ENCODE data around the gene HMOX1. TPM values are rescaled to one million over a fixed set of nuclear protein-coding genes. Genes with fewer than 3 reads are reported as not detected.

The HMOX1 gene
- total and polyA plus RNA-seq, 10 donors, result 178 to 930 (median 751) TPM

- Histone ChIP-seq H3K4me3 (peak overlapping the region in 1 of 8 donors; percentile 36), H3K36me3 (peaks cover 0 to 100% (median 94%) of the 10 kb centered on the region in 6 donors), H3K4me1 (peaks cover 6 to 66% (median 30%) of the 10 kb centered on the region in 6 donors), H3K9me3 (no peaks in the 10 kb centered on the region), H3K27ac (peak overlapping the region; percentile 49 to 88 (median 78)), H3K27me3 (replicated peaks in 1 of 7) (no peaks in the 10 kb centered on the region)
- intact Hi-C loops (cut with DNase I; ENCODE audit: low total_unique reads), result no loop called here
- DNase-seq, result peak; percentile 82
- TF ChIP-seq POLR2AphosphoS5 (IDR thresholded peaks at IDR 0.05) (peak in 1 of 3 donors; percentile 52), CTCF (IDR thresholded peaks at IDR 0.05 in 8 of 11, conservative IDR thresholded peaks at IDR 0.05 in 3 of 11) (peak in 10 of 11 experiments; percentile 13 to 59 (median 48)), POLR2A (IDR thresholded peaks at IDR 0.05) (no peak)
- 65 to 74% (median 67%) methylated on average over 7 of the region's 7 CpGs for WGBS, 5 donors
Measured at GRCh38 chr22:35411102-35411501, 30.2 kb downstream of the HMOX1 start.

GRCh38 chr22:35413624-35414023 is 32.7 kb downstream of the HMOX1 start:
- intact Hi-C loops (cut with DNase I; ENCODE audit: low total_unique reads), result no loop called here
- peaks cover 6 to 51% (median 23%) of the 10 kb centered on the region in 6 donors for H3K4me1 ChIP-seq
- no peak overlapping the region for H3K27ac ChIP-seq
- peaks cover 0 to 100% (median 93%) of the 10 kb centered on the region in 6 donors for H3K36me3 ChIP-seq
- no peaks in the 10 kb centered on the region for H3K27me3 ChIP-seq (replicated peaks in 1 of 7)
- no peak for DNase-seq
- no peaks in the 10 kb centered on the region for H3K9me3 ChIP-seq
- H3K4me3 ChIP-seq, result no peak overlapping the region
- 96 to 100% (median 96%) methylated on average over 3 to 4 of the region's 4 CpGs for WGBS, 5 donors
- TF ChIP-seq POLR2A (IDR thresholded peaks at IDR 0.05) (no peak), POLR2AphosphoS5 (IDR thresholded peaks at IDR 0.05) (no peak), CTCF (IDR thresholded peaks at IDR 0.05 in 8 of 11, conservative IDR thresholded peaks at IDR 0.05 in 3 of 11) (no peak)

GRCh38 chr22:35417606-35418005 is 36.7 kb downstream of the HMOX1 start:
- Histone ChIP-seq H3K27ac (no peak overlapping the region), H3K4me3 (no peak overlapping the region), H3K9me3 (no peaks in the 10 kb centered on the region), H3K36me3 (peaks cover 0 to 100% (median 96%) of the 10 kb centered on the region in 6 donors), H3K4me1 (peaks cover 0 to 15% (median 0%) of the 10 kb centered on the region in 6 donors), H3K27me3 (replicated peaks in 1 of 7) (no peaks in the 10 kb centered on the region)
- 88 to 95% (median 92%) methylated on average over 6 to 9 of the region's 9 CpGs for WGBS, 5 donors
- no peak for TF ChIP-seq CTCF (IDR thresholded peaks at IDR 0.05 in 8 of 11, conservative IDR thresholded peaks at IDR 0.05 in 3 of 11)
- TF ChIP-seq POLR2AphosphoS5 (IDR thresholded peaks at IDR 0.05), result no peak
- no peak for TF ChIP-seq POLR2A (IDR thresholded peaks at IDR 0.05)
- DNase-seq, result no peak
- intact Hi-C loops (cut with DNase I; ENCODE audit: low total_unique reads), result no loop called here

- Histone ChIP-seq H3K27me3 (replicated peaks in 1 of 7) (no peaks in the 10 kb centered on the region), H3K27ac (no peak overlapping the region), H3K9me3 (no peaks in the 10 kb centered on the region), H3K4me3 (no peak overlapping the region), H3K4me1 (peaks cover 0 to 11% (median 0%) of the 10 kb centered on the region in 6 donors), H3K36me3 (peaks cover 0 to 100% (median 97%) of the 10 kb centered on the region in 6 donors)
- TF ChIP-seq CTCF (IDR thresholded peaks at IDR 0.05 in 8 of 11, conservative IDR thresholded peaks at IDR 0.05 in 3 of 11) (no peak), POLR2A (IDR thresholded peaks at IDR 0.05) (no peak)
- no peak for DNase-seq
- intact Hi-C loops (cut with DNase I; ENCODE audit: low total_unique reads), result no loop called here
- WGBS, 5 donors, result 85 to 95% (median 91%) methylated on average over 8 of the region's 8 CpGs
Measured at GRCh38 chr22:35418088-35418487, 37.2 kb downstream of the HMOX1 start.

Data from spleen (tissue), 11 donors.